HG03521 (cell line): ENCODE results near the gene SSBP2.
"Not testable (repeated sequence)": the region's sequence is repeated elsewhere in the genome, so short reads cannot be mapped to it uniquely, and the experiment has no call there.

Source experiments
- ATAC-seq: cut with Tn5 transposase; IDR thresholded peaks from one replicate; pipeline ENCODE4 v1.9.1; 2021; ENCODE audit warnings: mild to moderate bottlenecking, moderate library complexity; ENCODE audit not compliant: unreplicated experiment

SSBP2 gene

DNA sequence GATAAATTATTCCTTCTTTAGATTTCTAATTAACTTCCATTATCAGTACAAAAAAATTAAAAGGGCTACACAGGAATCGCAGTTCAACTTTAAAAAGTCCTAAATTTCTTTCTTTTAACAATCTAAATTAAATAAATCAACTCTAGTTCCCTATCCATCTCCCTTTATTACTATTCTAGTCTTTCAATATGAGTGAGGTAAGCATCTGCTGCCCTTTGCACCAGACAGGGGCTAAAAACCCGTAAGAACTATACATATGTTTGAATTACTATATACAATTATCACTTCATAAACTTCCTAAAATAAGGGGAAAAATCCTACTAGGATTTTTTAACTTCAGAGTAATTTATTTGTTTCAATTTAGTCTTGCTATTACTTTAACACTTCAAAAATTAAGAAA lies 145.6 kb downstream of the SSBP2 start:
- ATAC-seq: no peak

DNA sequence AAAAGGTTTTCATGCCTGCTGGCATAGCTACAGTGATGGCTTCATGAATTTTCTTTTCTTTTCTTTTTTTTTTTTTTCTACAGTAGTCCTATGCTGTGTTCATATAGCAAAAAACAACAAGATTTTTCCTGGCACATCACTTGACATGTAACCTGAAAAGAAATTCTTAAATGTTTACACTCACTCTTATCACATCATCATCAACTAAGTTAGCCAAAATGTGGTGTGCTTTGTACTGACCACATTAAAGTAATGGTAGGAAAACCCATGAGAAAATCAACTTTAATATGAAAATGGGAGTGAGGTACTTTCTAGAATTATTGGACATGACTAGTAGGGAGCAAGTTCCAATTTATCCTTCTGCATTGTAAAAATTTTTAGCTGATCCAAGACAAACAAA lies 146.7 kb downstream of the SSBP2 start:
- ATAC-seq: no peak

GRCh38 chr5:81601919-81602318 lies 149.0 kb downstream of the SSBP2 start:
- ATAC-seq: no peak

DNA sequence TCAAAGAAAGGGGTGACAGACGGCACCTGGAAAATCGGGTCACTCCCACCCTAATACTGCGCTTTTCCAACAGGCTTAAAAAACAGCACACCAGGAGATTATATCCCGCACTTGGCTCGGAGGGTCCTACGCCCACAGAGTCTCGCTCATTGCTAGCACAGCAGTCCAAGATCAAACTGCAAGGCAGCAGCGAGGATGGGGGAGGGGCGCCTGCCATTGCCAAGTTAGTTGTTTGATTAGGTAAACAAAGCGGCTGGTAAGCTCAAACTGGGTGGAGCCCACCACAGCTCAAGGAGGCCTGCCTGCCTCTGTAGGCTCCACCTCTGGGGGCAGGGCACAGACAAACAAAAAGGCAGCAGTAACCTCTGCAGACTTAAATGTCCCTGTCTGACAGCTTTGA lies 158.8 kb downstream of the SSBP2 start:
- not testable (repeated sequence) for ATAC-seq

DNA sequence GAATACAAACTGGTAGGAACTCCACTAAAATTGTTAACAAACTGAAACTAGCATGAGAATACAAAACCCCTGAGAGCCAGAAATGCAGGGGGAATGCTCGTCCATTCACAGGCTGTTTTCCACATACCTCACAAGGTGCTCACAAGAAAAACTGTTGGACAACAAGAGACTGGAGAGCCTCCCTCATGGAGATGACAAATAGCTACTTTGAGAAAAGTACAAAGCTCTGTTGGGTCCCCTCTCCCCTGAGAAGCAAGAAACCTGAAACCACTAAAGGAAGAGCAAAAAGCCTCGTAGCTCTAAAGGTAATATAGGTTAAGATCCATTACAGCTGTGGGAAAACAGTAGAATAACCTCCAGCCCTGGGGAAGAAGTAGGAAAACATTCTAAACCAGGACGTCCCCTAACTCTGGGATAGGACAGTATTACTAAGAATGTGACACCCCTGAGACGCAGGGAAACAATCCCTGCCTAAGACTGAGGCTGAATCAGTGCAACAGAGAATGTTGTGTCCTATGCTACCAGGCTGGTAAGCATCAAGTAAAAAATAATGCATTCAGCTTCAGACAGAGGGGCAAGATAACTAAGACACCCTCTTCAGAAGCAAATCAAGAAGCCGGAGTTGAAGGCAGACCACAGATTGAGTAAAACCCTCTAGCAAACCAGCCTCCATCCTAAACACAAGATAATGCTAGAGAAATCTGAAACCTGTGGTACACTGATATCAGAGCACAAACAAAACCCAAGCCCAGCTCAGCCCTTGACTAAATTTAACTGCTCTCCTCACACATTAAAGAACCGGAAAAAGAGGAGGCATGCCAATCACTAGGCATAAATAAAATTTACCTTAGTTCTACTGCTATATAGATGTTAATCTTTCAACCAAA lies 160.2 kb downstream of the SSBP2 start:
- ATAC-seq: no peak

- no peak for ATAC-seq
These were observed 171.5 kb downstream of the SSBP2 start for GRCh38 chr5:81579262-81579924.

- ATAC-seq: no peak
These were observed 173.8 kb downstream of the SSBP2 start for GRCh38 chr5:81577091-81577490.

- ATAC-seq: no peak
These were observed 175.0 kb downstream of the SSBP2 start for GRCh38 chr5:81575924-81576323.

GRCh38 chr5:81572201-81572600 lies 178.7 kb downstream of the SSBP2 start:
- no peak for ATAC-seq

GRCh38 chr5:81558188-81558587 lies 192.7 kb downstream of the SSBP2 start:
- no peak for ATAC-seq

GRCh38 chr5:81556809-81557208 lies 194.1 kb downstream of the SSBP2 start:
- ATAC-seq: no peak

DNA sequence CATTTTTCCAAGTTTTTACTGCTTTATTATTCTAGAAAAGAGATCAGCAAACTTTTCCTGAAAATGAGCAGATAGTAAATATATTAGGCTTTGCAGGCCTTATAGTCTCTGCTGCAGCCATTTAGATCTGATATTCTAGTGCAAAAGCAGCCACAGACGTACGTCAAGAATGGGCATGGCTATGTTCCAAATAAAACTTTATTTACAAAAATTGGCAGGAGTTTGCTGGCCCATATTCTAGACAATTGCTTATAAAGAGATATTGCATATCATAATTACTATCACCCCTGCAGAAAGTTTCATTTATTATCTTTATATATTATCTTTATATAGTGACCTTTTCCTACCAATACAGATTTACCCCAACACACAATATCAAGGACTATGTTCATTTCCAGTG lies 195.0 kb downstream of the SSBP2 start:
- no peak for ATAC-seq

GRCh38 chr5:81554647-81555046 lies 196.2 kb downstream of the SSBP2 start:
- ATAC-seq: no peak

DNA sequence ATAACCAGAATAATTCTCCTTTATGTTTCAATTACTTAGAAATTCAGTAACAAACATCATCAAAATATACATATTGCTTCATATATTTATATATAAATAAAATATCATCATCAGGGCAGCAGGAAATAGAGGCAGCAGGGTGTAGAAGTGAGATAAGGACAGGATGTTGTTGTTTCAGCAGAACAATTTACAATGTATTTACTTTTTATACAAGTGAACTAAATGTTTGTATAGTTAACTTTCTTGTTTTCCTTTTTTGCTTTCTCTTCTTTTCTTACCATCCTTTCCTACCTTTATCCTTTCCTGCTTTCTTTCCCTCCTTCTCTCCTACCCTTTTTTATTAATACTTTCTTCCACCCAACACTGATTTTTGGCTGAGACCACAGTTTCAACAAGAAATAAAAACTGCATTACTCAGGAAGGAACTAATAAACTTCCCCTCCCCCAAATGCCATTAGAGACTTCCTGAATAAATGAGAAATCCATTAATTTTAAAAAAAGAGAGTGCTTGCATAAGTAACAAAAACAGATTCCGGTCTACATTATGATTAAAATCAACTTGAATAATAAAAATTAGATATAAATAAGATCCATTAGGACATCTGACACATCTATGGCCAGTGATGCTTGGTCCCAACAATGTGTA lies 197.2 kb downstream of the SSBP2 start:
- no peak for ATAC-seq

DNA sequence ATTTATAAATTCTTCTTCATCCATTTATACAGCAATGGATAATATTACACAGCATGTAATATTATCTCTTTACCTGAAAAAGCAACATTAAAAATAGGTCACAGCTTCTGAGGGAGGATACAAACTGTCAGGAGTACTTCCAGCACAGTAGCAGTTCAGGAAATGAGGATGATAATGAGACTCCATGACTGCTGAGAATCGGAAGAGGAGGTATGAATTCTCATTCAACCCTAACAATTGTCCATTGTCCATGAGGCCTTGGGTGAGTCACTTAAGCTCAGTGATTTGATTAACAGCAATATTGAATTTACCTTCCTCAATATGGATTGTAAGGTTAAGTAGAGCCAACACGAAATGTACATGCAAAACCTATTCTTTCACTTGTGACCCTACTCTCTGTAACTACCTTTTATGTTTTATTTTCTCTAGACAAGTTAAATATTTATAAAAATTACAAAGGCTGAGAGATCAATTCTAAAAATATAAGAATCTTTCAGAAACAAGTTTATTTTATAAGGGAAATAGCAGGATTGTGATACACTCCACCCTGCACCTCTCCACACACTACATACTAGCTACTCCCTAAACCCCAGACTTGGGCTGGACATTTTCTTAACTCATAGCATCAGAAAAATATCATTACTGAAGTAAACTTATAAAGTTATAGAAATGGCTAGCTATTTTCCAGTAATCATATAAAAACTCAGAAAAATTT lies 197.9 kb downstream of the SSBP2 start:
- ATAC-seq: no peak

GRCh38 chr5:81549123-81549522 lies 201.8 kb downstream of the SSBP2 start:
- no peak for ATAC-seq

DNA sequence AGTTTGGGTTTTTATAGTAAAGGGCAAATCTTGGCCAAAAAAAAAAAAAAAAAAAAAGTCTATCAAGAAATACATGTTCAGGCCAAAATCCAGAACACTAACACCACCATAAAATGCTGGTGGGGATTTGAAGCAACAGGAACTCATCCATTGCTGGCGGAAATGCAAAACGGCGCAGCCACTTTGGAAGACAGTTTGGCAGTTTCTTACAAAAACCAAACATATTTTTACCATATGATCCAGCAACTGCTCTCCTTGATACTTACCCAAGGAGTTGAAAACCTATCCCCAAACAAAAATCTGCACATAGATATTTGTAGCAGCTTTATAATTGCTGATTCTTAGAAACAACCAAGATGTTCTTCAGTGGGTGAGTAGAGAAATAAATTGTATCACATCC lies 203.9 kb downstream of the SSBP2 start:
- no peak for ATAC-seq

DNA sequence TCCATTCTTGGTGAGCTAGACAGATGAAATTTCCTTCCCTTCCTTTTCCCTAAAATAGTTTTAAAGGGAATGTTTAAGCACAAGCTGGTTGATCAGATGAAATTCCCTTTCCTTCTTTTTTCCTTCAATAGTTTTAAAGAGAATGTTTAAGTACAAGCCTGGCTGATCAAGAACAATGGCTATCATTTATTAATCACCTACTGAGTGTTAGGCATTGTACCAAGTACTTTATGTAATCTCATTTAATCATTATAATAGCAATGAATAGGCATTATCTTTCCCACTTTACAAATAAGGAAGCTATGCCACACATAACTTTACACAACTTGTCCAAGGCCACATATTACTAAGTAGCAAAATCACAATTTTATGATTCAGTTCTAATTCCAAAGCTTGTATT lies 205.0 kb downstream of the SSBP2 start:
- no peak for ATAC-seq

GRCh38 chr5:81544351-81545018 lies 206.4 kb downstream of the SSBP2 start:
- ATAC-seq: no peak

GRCh38 chr5:81542242-81542641 lies 208.7 kb downstream of the SSBP2 start:
- no peak for ATAC-seq
